OCI-LY1 (cell line): ENCODE results near the gene HOXC10.

ENCODE experiments used
- H2AFZ ChIP-seq: fragments of 200-600 bp; sonication (generic), shearing (Covaris generic); 2 replicates; pipeline ENCODE4 v1.6.0; 2014; ENCODE audit warnings: antibody characterized with exemption, mild to moderate bottlenecking, low read length
- H3F3A ChIP-seq: fragments of 200-600 bp; sonication (generic), shearing (Covaris generic); 2 replicates; pipeline ENCODE4 v1.6.0; 2014; ENCODE audit warnings: mild to moderate bottlenecking, antibody characterized with exemption, low read length, moderate library complexity; ENCODE audit not compliant: insufficient read depth
- H3K27ac ChIP-seq: fragments of 200-600 bp; sonication (generic); 2 replicates; pipeline ENCODE4 v1.5.1; 2014; ENCODE audit warnings: low read length, mixed run types, mild to moderate bottlenecking, low read depth; ENCODE audit not compliant: poor library complexity, severe bottlenecking
- H3K27me3 ChIP-seq: fragments of 200-600 bp; sonication (generic); 2 replicates; pipeline ENCODE4 v1.6.0; 2014; ENCODE audit warnings: antibody characterized with exemption, mild to moderate bottlenecking, low read length, moderate library complexity; ENCODE audit not compliant: insufficient read depth
- H3K36me3 ChIP-seq: fragments of 200-600 bp; sonication (generic); 2 replicates; pipeline ENCODE4 v1.6.1; 2014; ENCODE audit warnings: mild to moderate bottlenecking, antibody characterized with exemption, low read length, moderate library complexity, mixed read lengths; ENCODE audit not compliant: insufficient read depth
- H3K4me1 ChIP-seq: fragments of 200-600 bp; sonication (generic); 2 replicates; pipeline ENCODE4 v1.5.1; 2014; ENCODE audit warnings: mild to moderate bottlenecking, low read length, moderate library complexity; ENCODE audit not compliant: insufficient read depth, severe bottlenecking
- H3K4me2 ChIP-seq: fragments of 200-600 bp; sonication (generic), shearing (Covaris generic); 2 replicates; pipeline ENCODE4 v1.6.1; 2014; ENCODE audit warnings: low read length
- H3K4me3 ChIP-seq: fragments of 200-600 bp; sonication (generic); 2 replicates; pipeline ENCODE4 v1.5.1; 2014; ENCODE audit warnings: low read length, low read depth, mild to moderate bottlenecking, mixed read lengths; ENCODE audit not compliant: poor library complexity, severe bottlenecking
- H3K79me2 ChIP-seq: fragments of 200-600 bp; shearing (Covaris generic); 2 replicates; pipeline ENCODE4 v1.6.1; 2016; ENCODE audit warnings: mixed run types, low read length, mixed read lengths; ENCODE audit not compliant: insufficient read depth
- H3K9ac ChIP-seq: fragments of 200-600 bp; sonication (generic), shearing (Covaris generic); 2 replicates; pipeline ENCODE4 v1.6.1; 2014; ENCODE audit warnings: mild to moderate bottlenecking, low read length, mixed read lengths
- H3K9me2 ChIP-seq: fragments of 200-600 bp; sonication (generic), shearing (Covaris generic); 2 replicates; pipeline ENCODE4 v1.6.1; 2014; ENCODE audit warnings: low read depth, mild to moderate bottlenecking, low read length, mixed read lengths
- H3K9me3 ChIP-seq: fragments of 200-600 bp; shearing (Covaris generic); 2 replicates; pipeline ENCODE4 v1.6.1; 2014; ENCODE audit warnings: low read length, mixed read lengths
- H4K20me1 ChIP-seq: fragments of 200-600 bp; sonication (generic), shearing (Covaris generic); 2 replicates; pipeline ENCODE4 v1.6.0; 2016; ENCODE audit warnings: mild to moderate bottlenecking, low read length; ENCODE audit not compliant: insufficient read depth
- CTCF ChIP-seq: fragments of 200-600 bp; sonication (generic), shearing (Covaris generic); IDR thresholded peaks from 2 replicates; pipeline ENCODE4 v1.5.1; 2017; ENCODE audit warnings: mild to moderate bottlenecking, antibody characterized with exemption, low read length, moderate library complexity, mixed read lengths
- EZH2 ChIP-seq: fragments of 200-600 bp; sonication (generic), shearing (Covaris generic); IDR thresholded peaks from 2 replicates; pipeline ENCODE4 v1.8.0; 2017; ENCODE audit warnings: borderline replicate concordance, mixed run types, mild to moderate bottlenecking, antibody characterized with exemption, low read length, moderate library complexity, mixed read lengths

The HOXC10 gene

GRCh38 chr12:54019924-54020590 is 35.1 kb downstream of the HOXC10 start:
- H3K27me3 ChIP-seq = peaks cover 6% of the 10 kb centered on the region; the same call in 1 of the 2 replicates
- no peak overlapping the region for H3K4me2 ChIP-seq
- no peaks in the 10 kb centered on the region for H3F3A ChIP-seq
- H3K79me2 ChIP-seq = no peaks in the 10 kb centered on the region
- TF ChIP-seq CTCF (no peak), EZH2 (no peak)
- no peak overlapping the region for H2AFZ ChIP-seq
- H3K4me1 ChIP-seq = peaks cover 22% of the 10 kb centered on the region
- no peak overlapping the region for H3K27ac ChIP-seq
- H3K9ac ChIP-seq = no peak overlapping the region
- H3K36me3 ChIP-seq = no peaks in the 10 kb centered on the region
- no peak overlapping the region for H3K4me3 ChIP-seq
- H3K9me3 ChIP-seq = no peaks in the 10 kb centered on the region
- no peaks in the 10 kb centered on the region for H3K9me2 ChIP-seq
- H4K20me1 ChIP-seq = no peaks in the 10 kb centered on the region

- Histone ChIP-seq H3K4me2 (no peak overlapping the region), H3K36me3 (no peaks in the 10 kb centered on the region), H3K27ac (no peak overlapping the region), H3K9me3 (no peaks in the 10 kb centered on the region), H3K4me3 (no peak overlapping the region), H3K9ac (no peak overlapping the region), H2AFZ (no peak overlapping the region), H3K79me2 (no peaks in the 10 kb centered on the region), H3F3A (no peaks in the 10 kb centered on the region), H3K4me1 (peaks cover 22% of the 10 kb centered on the region), H3K27me3 (peaks cover 6% of the 10 kb centered on the region; the same call in 1 of the 2 replicates), H4K20me1 (no peaks in the 10 kb centered on the region), H3K9me2 (no peaks in the 10 kb centered on the region)
- TF ChIP-seq CTCF (no peak), EZH2 (no peak)
Measured at GRCh38 chr12:54020591-54021405, 35.9 kb downstream of the HOXC10 start.

- Histone ChIP-seq H3K9me2 (no peaks in the 10 kb centered on the region), H3K9ac (no peak overlapping the region), H4K20me1 (no peaks in the 10 kb centered on the region), H3K4me3 (no peak overlapping the region), H3K36me3 (no peaks in the 10 kb centered on the region), H2AFZ (no peak overlapping the region), H3K27me3 (peaks cover 6% of the 10 kb centered on the region; the same call in 1 of the 2 replicates), H3F3A (no peaks in the 10 kb centered on the region), H3K9me3 (no peaks in the 10 kb centered on the region), H3K4me1 (peaks cover 26% of the 10 kb centered on the region), H3K27ac (no peak overlapping the region), H3K4me2 (peak overlapping the region; percentile 8; the same call in 1 of the 2 replicates), H3K79me2 (no peaks in the 10 kb centered on the region)
- TF ChIP-seq EZH2 = no peak
- peak; percentile 21; the same call in 1 of the 2 replicates for TF ChIP-seq CTCF
Measured at GRCh38 chr12:54021432-54022013, 36.6 kb downstream of the HOXC10 start.
